KMS-11 (cell line): Measurements from ENCODE around the gene TMEM169.

Source experiments
- H2AFZ ChIP-seq: fragments of 200-600 bp; sonication (generic); 2 replicates; pipeline ENCODE4 v1.6.1; 2016; ENCODE audit warnings: antibody characterized with exemption, mixed run types, low read depth
- H3K27ac ChIP-seq: fragments of 200-600 bp; sonication (generic); 2 replicates; pipeline ENCODE4 v1.6.1; 2016; ENCODE audit warnings: mild to moderate bottlenecking, mixed run types
- H3K27me3 ChIP-seq: fragments of 200-600 bp; sonication (generic); 2 replicates; pipeline ENCODE4 v1.6.1; 2017; ENCODE audit warnings: mild to moderate bottlenecking, low read depth, mixed run types, moderate library complexity; ENCODE audit not compliant: insufficient read depth
- H3K36me3 ChIP-seq: fragments of 200-600 bp; sonication (generic); 2 replicates; pipeline ENCODE4 v1.6.1; 2017; ENCODE audit warnings: mild to moderate bottlenecking, mixed run types; ENCODE audit not compliant: insufficient read depth
- H3K4me1 ChIP-seq: fragments of 200-600 bp; sonication (generic); 2 replicates; pipeline ENCODE4 v1.6.1; 2016; ENCODE audit warnings: mild to moderate bottlenecking, low read depth, mixed run types; ENCODE audit not compliant: poor library complexity, severe bottlenecking
- H3K4me2 ChIP-seq: fragments of 200-600 bp; sonication (generic); 2 replicates; pipeline ENCODE4 v1.7.0; 2016; ENCODE audit warnings: mild to moderate bottlenecking, mixed run types
- H3K4me3 ChIP-seq: fragments of 200-600 bp; sonication (generic); IDR thresholded peaks from 2 replicates; pipeline ENCODE4 v1.6.1; 2017; ENCODE audit warnings: low read depth, low read length, mixed read lengths; ENCODE audit not compliant: insufficient read depth
- H3K79me2 ChIP-seq: fragments of 200-600 bp; sonication (generic); 2 replicates; pipeline ENCODE4 v1.6.1; 2016; ENCODE audit warnings: low read depth, mixed run types; ENCODE audit not compliant: insufficient read depth
- H3K9ac ChIP-seq: fragments of 200-600 bp; sonication (generic); 2 replicates; pipeline ENCODE4 v1.6.1; 2016; ENCODE audit warnings: mild to moderate bottlenecking, mixed run types
- H4K20me1 ChIP-seq: fragments of 200-600 bp; sonication (generic); 2 replicates; pipeline ENCODE4 v1.6.1; 2016; ENCODE audit warnings: mild to moderate bottlenecking, mixed run types; ENCODE audit not compliant: insufficient read depth
- TF ChIP-seq, protein P1 (sequence below): fragments of 200-600 bp; sonication (generic); conservative IDR thresholded peaks from 2 replicates; pipeline ENCODE4 v1.6.1; 2017; ENCODE audit warnings: low read depth, mild to moderate bottlenecking, antibody characterized with exemption, low read length, moderate library complexity, mixed read lengths

TMEM169 gene

DNA sequence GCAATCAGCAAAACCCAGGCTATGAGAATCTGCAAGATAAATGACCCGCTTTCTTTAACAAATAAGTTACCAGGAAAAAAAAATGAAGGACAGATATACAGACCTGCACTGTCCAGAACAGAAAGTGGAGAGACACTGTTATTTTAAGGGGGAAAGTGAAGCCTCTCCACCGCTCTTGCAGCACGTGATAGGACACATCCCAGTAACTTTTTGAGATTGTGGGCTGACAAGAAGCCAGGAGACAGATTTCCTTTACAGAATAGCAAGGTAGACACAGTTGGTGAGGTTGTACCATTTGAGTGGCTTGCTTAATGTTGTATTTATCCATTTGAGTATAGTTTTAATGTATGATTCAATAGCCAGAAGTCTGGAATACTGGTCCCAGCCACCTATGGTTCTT, 13.0 kb downstream of the TMEM169 start:
- TF ChIP-seq, protein P1, sequence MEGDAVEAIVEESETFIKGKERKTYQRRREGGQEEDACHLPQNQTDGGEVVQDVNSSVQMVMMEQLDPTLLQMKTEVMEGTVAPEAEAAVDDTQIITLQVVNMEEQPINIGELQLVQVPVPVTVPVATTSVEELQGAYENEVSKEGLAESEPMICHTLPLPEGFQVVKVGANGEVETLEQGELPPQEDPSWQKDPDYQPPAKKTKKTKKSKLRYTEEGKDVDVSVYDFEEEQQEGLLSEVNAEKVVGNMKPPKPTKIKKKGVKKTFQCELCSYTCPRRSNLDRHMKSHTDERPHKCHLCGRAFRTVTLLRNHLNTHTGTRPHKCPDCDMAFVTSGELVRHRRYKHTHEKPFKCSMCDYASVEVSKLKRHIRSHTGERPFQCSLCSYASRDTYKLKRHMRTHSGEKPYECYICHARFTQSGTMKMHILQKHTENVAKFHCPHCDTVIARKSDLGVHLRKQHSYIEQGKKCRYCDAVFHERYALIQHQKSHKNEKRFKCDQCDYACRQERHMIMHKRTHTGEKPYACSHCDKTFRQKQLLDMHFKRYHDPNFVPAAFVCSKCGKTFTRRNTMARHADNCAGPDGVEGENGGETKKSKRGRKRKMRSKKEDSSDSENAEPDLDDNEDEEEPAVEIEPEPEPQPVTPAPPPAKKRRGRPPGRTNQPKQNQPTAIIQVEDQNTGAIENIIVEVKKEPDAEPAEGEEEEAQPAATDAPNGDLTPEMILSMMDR = no peak

DNA sequence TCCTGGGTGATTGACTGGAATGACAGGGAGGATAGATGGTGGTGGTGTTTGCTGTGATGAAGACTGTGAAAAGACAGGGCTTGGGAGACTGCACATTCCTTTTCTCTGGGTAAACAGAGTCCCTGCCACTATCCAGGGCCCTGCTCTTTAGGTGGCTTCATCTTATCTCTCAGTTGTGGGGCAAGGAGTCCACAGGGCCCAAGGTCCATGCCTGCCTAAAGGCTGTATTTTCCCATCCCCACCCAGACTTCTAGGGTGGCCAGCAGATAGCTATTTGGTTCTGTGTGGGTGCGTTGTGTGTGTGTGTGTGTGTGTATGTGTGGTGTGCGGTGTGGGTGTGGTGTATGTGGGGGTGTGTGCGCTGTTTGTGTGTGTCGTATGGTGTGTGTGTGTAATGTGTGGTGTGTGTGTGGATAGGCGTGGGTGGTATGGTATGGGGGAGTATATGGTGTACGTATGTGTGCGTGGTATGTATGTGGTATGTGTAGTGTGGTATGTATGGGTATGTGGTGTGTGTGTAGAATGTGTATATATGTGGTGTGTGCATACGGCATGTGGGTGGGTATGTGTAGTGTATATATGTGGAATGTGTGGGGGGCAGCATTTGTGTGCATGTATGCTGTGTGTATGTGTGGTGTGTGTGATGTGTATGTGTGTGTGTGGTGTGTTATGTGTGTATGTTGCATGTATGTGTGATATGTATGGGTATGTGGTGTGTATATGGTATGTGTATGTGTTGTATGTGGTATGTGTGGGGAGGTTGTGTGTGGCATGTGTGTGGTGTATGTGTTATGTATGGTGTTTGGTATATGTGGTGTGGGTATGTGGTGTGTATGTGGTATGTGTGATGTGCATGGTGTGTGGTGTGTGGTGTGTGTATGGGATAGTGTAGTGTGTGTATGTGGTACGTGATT, 17.0 kb downstream of the TMEM169 start:
- Histone ChIP-seq H3K36me3 (no peaks in the 10 kb centered on the region), H3K79me2 (no peaks in the 10 kb centered on the region), H3K4me1 (no peaks in the 10 kb centered on the region)

More for the DNA sequence above, 13.0 kb downstream of the TMEM169 start:
- Histone ChIP-seq H3K36me3 (no peaks in the 10 kb centered on the region), H3K4me2 (no peak overlapping the region), H3K4me3 (no peak overlapping the region), H3K27ac (no peak overlapping the region), H3K4me1 (peaks cover 20% of the 10 kb centered on the region), H4K20me1 (no peaks in the 10 kb centered on the region), H2AFZ (no peak overlapping the region), H3K79me2 (no peaks in the 10 kb centered on the region), H3K9ac (no peak overlapping the region), H3K27me3 (no peaks in the 10 kb centered on the region)

DNA sequence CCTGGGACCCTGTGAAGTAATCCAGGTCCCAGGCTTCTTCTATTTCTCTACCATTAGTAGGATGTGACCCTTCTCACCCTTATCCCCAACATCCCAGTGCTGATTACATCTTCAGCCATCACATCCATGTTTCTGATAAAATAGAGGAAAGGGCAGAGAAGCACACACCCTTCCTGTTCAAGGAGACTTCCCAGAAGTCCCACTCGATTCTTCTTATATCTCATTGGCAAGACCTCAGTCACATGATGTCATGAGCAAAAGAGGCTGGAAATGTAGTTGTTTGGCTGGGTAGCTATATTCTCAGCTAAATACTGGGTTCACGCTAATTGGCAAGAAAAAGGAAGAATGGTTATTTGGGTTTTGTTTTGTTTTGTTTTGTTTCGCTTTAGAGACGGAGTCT, 19.4 kb downstream of the TMEM169 start:
- no peaks in the 10 kb centered on the region for H3K79me2 ChIP-seq
- no peak overlapping the region for H2AFZ ChIP-seq
- H4K20me1 ChIP-seq = no peaks in the 10 kb centered on the region
- H3K27me3 ChIP-seq = no peaks in the 10 kb centered on the region
- TF ChIP-seq, protein P1 = no peak
- no peak overlapping the region for H3K4me3 ChIP-seq
- no peak overlapping the region for H3K9ac ChIP-seq
- no peaks in the 10 kb centered on the region for H3K36me3 ChIP-seq
- no peaks in the 10 kb centered on the region for H3K4me1 ChIP-seq
- H3K27ac ChIP-seq = no peak overlapping the region
- H3K4me2 ChIP-seq = no peak overlapping the region

More for the DNA sequence above, 17.0 kb downstream of the TMEM169 start:
- no peak overlapping the region for H3K4me2 ChIP-seq
- no peak overlapping the region for H2AFZ ChIP-seq
- no peaks in the 10 kb centered on the region for H4K20me1 ChIP-seq
- H3K4me3 ChIP-seq = no peak overlapping the region
- TF ChIP-seq, protein P1 = no peak
- H3K9ac ChIP-seq = no peak overlapping the region
- no peaks in the 10 kb centered on the region for H3K27me3 ChIP-seq
- H3K27ac ChIP-seq = no peak overlapping the region

DNA sequence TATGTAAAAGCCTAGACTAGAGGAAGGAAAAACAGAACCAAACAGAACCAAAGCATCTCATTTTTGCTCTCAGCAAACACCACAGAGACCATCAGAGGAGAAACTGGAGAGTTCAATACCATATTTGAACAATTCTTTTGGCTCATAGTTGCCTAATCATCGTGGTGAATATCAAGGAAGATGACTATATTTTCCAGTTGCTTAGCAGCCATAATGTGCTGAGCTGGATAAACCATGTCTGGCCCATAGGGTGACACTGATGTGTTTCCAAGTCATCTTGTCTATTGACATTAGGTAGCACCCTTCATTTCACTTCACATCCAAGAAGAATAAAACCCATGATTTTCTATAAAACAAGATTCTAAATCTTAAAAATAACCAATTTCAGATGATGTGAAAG, 21.5 kb downstream of the TMEM169 start:
- no peaks in the 10 kb centered on the region for H3K36me3 ChIP-seq
- no peaks in the 10 kb centered on the region for H3K27me3 ChIP-seq
- peaks cover 2% of the 10 kb centered on the region for H3K4me1 ChIP-seq
- H2AFZ ChIP-seq = no peak overlapping the region
- TF ChIP-seq, protein P1 = no peak
- no peak overlapping the region for H3K4me3 ChIP-seq
- no peak overlapping the region for H3K9ac ChIP-seq
- no peaks in the 10 kb centered on the region for H4K20me1 ChIP-seq
- no peak overlapping the region for H3K27ac ChIP-seq
- no peaks in the 10 kb centered on the region for H3K79me2 ChIP-seq
- H3K4me2 ChIP-seq = no peak overlapping the region
